ELR (cell line): ENCODE measurements around the gene ABI2.

Experiments used
- DNase-seq: peaks from one replicate; pipeline ENCODE4 v3.0.0-alpha.2; 2015; ENCODE audit warnings: low read depth

ABI2 gene

DNA sequence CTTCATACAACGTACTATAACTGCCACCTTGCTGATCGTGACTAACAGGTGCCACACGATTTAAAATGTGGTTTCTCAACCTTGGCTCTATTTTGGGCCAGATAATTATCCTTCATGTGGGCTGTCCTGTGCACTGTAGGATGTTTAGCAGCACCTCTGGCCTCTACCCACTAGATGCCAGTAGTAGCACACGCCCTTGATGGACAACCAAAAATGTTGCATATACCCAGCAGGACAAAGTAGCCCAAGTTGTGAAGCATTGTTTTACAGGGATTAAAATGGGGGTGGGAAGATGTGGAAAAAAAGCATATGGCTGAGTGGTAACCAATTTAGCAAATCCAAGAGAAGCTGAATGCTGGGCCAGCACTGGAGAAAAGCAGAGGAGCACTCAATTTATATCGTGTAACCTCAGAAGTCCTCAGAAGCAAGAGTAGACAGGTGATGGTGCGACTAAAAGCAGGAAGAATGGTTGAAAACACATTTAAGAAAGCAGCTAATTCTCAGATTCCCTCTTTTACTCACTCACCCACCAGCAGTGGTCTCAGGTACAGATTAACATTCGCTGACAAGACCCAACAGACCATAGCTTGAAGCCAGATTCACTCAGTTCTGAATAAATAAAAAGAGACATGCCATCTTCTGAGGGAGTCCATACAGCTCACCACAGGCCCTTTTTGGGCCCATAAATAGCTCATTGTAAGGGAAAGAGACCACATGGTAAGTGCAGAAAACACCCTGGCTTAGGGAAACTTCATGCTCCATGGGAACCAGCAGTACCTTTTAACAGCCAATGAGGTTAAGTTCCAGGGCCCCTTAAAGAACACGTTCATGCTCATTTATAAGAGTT lies 156.3 kb downstream of the ABI2 start:
- DNase-seq: peak; percentile 49

DNA sequence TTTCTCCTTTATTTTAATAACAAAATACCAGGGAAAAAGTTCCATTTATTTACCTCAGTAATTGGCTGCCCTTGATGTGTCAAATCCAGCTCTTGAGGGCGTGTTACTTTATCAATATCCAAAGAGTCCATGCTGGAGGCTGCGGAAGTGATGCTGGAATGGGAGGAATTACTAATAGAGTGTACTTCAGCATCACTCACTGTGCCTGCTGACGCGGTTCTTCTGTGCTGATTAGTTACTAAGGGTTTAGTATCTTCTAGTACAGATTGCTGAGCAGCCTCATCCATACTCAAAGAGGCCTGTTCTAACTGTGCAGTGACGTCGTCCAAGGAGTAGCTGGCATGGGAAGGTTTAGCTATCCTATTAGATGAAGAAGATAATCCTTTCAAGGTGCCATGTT lies 161.3 kb downstream of the ABI2 start:
- DNase-seq: no peak

DNA sequence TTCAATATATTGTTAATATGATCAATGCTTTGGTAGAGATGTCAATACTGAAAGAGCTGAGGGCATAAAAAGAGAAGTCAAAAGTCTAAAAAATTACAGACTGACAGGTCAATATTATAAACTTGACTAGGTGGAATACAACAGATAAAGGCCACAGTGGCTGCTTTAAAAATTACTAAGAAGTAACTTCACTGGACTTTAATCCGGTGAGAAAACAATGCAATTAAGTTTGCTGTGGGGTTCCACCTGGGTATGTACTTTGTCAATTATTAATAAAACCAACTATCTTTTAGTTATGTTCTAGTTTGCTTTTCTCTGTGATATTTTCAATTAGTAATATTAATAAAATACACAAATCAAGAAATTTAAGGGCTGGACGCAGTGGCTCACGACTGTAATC lies 162.2 kb downstream of the ABI2 start:
- no peak for DNase-seq

DNA sequence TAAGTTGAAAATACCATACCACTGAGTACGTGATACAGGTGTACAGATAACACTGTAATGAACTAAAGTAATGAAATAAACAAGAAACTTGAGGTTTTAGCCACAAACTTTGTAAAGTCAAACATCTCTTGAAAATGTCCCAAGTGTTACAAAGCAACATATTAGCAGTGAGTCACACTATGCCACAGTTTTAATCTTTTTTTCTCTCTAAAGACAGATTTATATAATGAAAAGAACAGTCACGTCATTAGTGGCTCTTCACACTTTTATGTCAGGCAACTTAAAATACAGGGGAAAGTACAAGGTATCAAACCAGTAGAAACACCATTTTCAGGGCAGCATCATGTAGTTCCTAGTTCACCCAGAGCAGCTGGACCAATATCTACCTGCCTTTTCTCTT lies 164.8 kb downstream of the ABI2 start:
- peak; percentile 20 for DNase-seq
